ENCODE results near the gene APP.
"Not testable (repeated sequence)": the region's sequence is repeated elsewhere in the genome, so short reads cannot be mapped to it uniquely, and the experiment has no call there.

The APP gene

DNA sequence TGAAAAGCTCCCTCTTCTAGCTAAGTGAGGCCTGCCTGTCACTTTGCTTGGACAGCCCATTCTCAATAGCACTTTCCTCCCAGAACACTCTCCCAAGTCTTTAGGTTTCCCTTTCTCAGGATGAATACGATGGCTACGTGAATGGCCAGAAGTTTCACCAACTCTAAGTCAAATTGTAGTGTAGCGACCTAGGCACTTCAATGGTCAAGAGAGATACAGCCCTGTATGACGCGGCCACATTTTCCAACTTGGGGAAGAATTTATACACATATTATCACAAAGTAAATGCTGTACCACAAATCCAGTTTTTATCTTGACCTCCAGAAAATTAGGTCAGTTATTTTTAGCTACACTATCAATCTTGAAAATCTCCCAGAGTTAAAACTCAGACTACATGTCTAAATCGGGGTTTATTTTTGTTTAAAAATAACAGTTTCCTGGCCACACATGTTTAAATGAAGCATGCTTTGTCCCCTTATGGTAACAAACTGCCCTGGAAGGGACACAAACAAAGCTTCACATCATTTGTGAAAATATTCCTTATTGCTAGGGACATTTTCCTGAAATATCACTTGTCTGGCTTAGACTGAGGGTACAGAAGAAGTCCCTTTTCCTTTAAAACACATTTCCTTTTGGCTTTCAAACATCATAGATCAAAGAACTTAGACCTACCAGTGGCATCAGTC is 243.2 kb downstream of the APP start:
- peaks cover 74% of the 10 kb centered on the region for H3K36me3 Mint-ChIP-seq (ENCODE audit: low read depth)
- DNase-seq, result no peak
- no peak overlapping the region for H3K4me3 Mint-ChIP-seq
- H3K9me3 Mint-ChIP-seq, result peaks cover 28% of the 10 kb centered on the region
- no peaks in the 10 kb centered on the region for H3K27me3 Mint-ChIP-seq (ENCODE audit: low read depth, poor library complexity)
- TF ChIP-seq, protein P1, sequence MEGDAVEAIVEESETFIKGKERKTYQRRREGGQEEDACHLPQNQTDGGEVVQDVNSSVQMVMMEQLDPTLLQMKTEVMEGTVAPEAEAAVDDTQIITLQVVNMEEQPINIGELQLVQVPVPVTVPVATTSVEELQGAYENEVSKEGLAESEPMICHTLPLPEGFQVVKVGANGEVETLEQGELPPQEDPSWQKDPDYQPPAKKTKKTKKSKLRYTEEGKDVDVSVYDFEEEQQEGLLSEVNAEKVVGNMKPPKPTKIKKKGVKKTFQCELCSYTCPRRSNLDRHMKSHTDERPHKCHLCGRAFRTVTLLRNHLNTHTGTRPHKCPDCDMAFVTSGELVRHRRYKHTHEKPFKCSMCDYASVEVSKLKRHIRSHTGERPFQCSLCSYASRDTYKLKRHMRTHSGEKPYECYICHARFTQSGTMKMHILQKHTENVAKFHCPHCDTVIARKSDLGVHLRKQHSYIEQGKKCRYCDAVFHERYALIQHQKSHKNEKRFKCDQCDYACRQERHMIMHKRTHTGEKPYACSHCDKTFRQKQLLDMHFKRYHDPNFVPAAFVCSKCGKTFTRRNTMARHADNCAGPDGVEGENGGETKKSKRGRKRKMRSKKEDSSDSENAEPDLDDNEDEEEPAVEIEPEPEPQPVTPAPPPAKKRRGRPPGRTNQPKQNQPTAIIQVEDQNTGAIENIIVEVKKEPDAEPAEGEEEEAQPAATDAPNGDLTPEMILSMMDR (IDR thresholded peaks at IDR 0.05), result no peak
- peak overlapping the region; percentile 75 for H3K27ac Mint-ChIP-seq
- no peaks in the 10 kb centered on the region for H3K4me1 Mint-ChIP-seq

DNA sequence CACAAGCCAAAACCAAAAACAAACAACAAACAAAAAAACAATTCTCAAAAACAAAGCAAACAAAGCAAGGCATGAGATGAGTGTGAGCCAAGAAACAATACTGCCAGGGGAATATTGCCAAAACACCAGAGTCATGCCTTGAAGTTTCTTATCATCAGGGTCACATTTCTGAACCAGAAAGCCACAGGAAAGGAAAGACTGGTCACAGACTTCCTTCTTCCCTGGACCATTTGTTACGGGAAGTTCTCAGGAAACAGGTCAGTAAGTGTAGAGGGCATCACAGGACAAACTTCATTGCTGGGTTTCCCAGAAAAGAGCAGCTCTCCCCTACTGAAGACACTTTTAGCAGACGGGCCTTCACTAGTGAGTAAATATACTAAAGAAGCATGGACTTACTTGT is 244.6 kb downstream of the APP start:
- no peak overlapping the region for H3K4me3 Mint-ChIP-seq
- H3K27ac Mint-ChIP-seq, result no peak overlapping the region
- no peaks in the 10 kb centered on the region for H3K4me1 Mint-ChIP-seq
- no peaks in the 10 kb centered on the region for H3K27me3 Mint-ChIP-seq (ENCODE audit: low read depth, poor library complexity)
- no peak for DNase-seq
- TF ChIP-seq, protein P1 (IDR thresholded peaks at IDR 0.05), result no peak
- peaks cover 28% of the 10 kb centered on the region for H3K9me3 Mint-ChIP-seq
- H3K36me3 Mint-ChIP-seq (ENCODE audit: low read depth), result peaks cover 63% of the 10 kb centered on the region

DNA sequence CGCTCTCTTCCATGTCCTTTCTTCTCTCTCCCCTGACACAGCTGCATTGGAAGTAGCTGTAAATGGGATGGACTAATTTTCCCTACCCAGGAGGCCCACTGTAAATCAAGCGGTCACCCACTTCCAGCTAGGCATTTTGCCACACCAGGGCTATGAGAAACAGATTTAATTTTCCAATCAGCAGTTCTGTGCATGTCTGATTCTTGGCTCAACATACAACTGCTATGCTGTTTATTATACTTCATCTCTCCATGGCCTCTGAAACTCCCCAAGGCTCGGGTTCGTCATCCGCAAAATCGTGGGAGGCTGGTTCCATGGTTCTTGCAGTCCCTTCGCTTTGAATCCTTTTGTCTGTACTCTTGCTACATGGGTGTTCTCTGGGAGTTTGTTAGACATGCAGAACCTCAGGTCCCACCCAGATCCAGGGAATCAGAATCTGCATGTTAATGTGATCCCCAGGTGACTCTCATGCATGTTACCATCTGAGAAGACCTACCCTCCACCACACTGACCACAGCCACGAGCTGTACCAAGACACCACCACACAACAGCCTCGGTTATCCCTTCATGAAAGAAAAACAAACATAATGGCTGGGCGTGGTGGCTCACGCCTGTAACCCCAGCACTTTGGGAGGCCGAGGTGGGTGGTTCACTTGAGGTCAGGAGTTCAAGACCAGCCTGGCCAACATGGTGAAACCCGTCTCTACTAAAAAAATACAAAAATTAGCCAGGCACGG is 245.3 kb downstream of the APP start:
- TF ChIP-seq, protein P1 (IDR thresholded peaks at IDR 0.05), result no peak
- Mint-ChIP-seq H3K4me3 (no peak overlapping the region), H3K9me3 (peaks cover 28% of the 10 kb centered on the region), H3K36me3 (ENCODE audit: low read depth) (peaks cover 57% of the 10 kb centered on the region), H3K27ac (no peak overlapping the region), H3K4me1 (no peaks in the 10 kb centered on the region), H3K27me3 (ENCODE audit: low read depth, poor library complexity) (no peaks in the 10 kb centered on the region)
- no peak for DNase-seq

DNA sequence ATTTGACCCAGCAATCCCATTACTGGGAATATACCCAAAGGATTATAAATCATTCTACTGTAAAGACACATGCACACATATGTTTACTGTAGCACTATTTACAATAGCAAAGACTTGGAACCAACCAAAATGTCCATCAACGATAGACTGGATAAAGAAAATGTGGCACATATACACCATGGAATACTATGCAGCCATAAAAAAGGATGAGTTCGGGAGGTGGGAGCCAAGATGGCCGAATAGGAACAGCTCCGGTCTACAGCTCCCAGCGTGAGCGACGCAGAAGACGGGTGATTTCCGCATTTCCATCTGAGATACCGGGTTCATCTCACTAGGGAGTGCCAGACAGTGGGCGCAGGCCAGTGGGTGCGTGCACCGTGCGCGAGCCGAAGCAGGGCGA is 252.4 kb downstream of the APP start:
- not testable (repeated sequence) for H3K27me3 Mint-ChIP-seq (ENCODE audit: low read depth, poor library complexity); DNase-seq; H3K27ac Mint-ChIP-seq; H3K4me3 Mint-ChIP-seq
- Mint-ChIP-seq H3K9me3 (peaks cover 23% of the 10 kb centered on the region), H3K36me3 (ENCODE audit: low read depth) (peaks cover 40% of the 10 kb centered on the region), H3K4me1 (peaks cover 12% of the 10 kb centered on the region)

DNA sequence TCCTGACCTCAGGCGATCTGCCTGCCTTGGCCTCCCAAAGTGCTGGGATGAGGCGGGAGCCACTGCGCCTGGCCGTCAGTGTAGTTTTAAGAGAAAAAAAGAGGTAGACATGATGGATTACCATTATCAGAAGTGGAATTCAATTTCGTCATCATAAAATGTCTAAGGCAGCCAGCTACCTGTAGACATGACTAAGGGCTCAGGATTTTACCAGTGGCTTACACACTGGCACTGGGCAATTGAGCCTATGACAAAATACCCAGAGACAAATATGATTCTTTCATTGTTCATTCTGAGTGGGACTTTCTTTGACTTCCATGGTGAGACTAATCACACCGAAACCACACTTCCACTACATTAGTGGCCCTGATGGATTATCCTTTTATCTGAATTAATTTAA is 254.3 kb downstream of the APP start:
- H3K4me1 Mint-ChIP-seq, result peaks cover 12% of the 10 kb centered on the region
- no peaks in the 10 kb centered on the region for H3K27me3 Mint-ChIP-seq (ENCODE audit: low read depth, poor library complexity)
- TF ChIP-seq, protein P1 (IDR thresholded peaks at IDR 0.05), result no peak
- peaks cover 23% of the 10 kb centered on the region for H3K9me3 Mint-ChIP-seq
- no peak overlapping the region for H3K27ac Mint-ChIP-seq
- H3K4me3 Mint-ChIP-seq, result no peak overlapping the region
- peaks cover 54% of the 10 kb centered on the region for H3K36me3 Mint-ChIP-seq (ENCODE audit: low read depth)
- DNase-seq, result no peak

DNA sequence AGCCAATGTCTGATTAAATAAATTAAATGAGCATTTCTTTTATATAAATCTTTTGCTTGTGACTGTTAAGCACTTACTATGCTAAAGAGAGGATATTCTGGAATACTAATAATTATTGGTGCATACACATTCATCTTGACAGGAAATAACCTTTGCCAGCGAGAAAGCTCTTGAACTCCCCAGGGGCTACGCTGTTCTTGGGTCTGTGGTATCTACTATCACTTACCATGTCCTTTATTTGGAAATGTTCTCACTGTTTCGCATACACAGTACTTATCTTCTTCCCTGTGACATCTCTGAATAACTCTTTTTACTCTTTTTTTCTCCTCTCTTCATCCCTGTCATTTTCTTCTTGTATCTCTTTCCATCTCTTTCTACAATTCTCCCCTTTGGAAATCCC is 257.1 kb downstream of the APP start:
- peak overlapping the region; percentile 6 for H3K27ac Mint-ChIP-seq

More for the DNA sequence above, 257.1 kb downstream of the APP start:
- peaks cover 12% of the 10 kb centered on the region for H3K4me1 Mint-ChIP-seq
- H3K9me3 Mint-ChIP-seq, result peaks cover 23% of the 10 kb centered on the region
- no peak overlapping the region for H3K4me3 Mint-ChIP-seq
- TF ChIP-seq, protein P1 (IDR thresholded peaks at IDR 0.05), result no peak
- H3K36me3 Mint-ChIP-seq (ENCODE audit: low read depth), result peaks cover 76% of the 10 kb centered on the region
- no peaks in the 10 kb centered on the region for H3K27me3 Mint-ChIP-seq (ENCODE audit: low read depth, poor library complexity)
- no peak for DNase-seq

Data from nephron progenitor cell (in vitro differentiated cells).